Measurements from ENCODE around the gene KCNG2.

Gene KCNG2

DNA sequence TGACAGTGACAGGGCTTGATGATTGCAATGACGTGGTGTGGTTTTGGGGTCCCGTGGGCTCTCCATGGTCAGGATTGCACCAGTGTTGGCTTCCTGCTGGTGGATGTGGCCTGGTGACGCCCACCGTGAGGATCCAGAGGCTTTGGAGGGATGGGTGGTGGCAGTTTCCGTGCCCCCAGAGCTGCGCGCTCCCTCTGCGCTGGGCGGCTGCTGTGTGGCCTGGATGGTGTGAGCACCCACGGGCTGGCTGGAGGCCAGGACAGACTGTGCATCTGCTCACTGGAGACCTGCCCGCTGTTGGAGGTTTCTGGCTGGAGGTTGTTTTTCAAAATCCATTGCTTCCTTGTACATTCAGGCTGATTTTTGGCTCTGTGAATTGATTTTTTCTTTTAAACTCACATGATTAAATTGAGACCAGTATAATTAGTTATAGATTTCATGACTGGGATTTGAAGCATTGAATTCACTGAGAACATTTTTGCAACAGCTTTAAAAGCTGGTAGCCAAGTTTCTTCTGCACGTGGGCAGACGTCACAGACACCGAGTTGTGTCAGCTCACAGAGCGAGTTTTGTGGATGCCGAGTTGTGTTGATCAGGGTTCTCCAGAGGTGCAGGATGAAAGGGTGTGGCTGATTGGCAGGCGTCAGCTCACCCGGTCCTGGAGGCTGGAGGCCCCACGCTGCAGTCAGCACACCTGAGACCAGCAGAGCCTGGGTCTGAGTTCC, 72.7 kb downstream of the KCNG2 start:
- Histone ChIP-seq H3K27ac (ENCODE audit: low read depth, low read length) (no peak overlapping the region), H3K27me3 (ENCODE audit: control insufficient read depth, insufficient read depth, low read length) (no peaks in the 10 kb centered on the region; the same call in 1 of the 2 replicates), H3K4me3 (ENCODE audit: low read depth, low read length) (no peak overlapping the region)

DNA sequence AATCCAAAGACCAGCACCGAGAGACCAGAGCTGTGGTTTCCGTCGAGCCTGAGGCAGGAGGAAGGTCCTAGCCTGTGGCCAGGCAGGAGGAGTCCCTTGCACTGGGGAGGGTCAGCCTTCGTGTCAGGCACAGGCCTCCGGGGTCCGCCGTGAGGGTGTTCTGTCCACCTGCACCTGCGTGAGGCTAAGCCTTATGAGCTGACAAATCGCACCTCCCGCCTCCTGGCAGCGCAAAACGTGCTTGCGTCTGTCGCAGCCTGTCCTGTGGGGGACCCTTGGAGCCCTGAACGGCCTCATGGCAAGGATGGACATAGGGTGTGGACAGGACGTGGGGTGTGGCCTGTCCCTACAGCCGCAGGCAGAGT, 73.3 kb downstream of the KCNG2 start:
- H3K9me3 ChIP-seq (ENCODE audit: control insufficient read depth, insufficient read depth, low read depth, low read length): no peaks in the 10 kb centered on the region
- no peak overlapping the region for H3K9ac ChIP-seq (ENCODE audit: low read length)
- no peak overlapping the region for H3K27ac ChIP-seq (ENCODE audit: low read depth, low read length)
- H3K4me3 ChIP-seq (ENCODE audit: low read depth, low read length): no peak overlapping the region
- H3K36me3 ChIP-seq (ENCODE audit: control insufficient read depth, insufficient read depth, low read length): no peaks in the 10 kb centered on the region
- no peaks in the 10 kb centered on the region for H3K4me1 ChIP-seq (ENCODE audit: control insufficient read depth, insufficient read depth, low read length)
- H3K27me3 ChIP-seq (ENCODE audit: control insufficient read depth, insufficient read depth, low read length): no peaks in the 10 kb centered on the region; the same call in 1 of the 2 replicates

More for the DNA sequence above, 72.7 kb downstream of the KCNG2 start:
- no peaks in the 10 kb centered on the region for H3K9me3 ChIP-seq (ENCODE audit: control insufficient read depth, insufficient read depth, low read depth, low read length)
- no peak overlapping the region for H3K9ac ChIP-seq (ENCODE audit: low read length)
- no peaks in the 10 kb centered on the region for H3K4me1 ChIP-seq (ENCODE audit: control insufficient read depth, insufficient read depth, low read length)
- no peaks in the 10 kb centered on the region for H3K36me3 ChIP-seq (ENCODE audit: control insufficient read depth, insufficient read depth, low read length)

DNA sequence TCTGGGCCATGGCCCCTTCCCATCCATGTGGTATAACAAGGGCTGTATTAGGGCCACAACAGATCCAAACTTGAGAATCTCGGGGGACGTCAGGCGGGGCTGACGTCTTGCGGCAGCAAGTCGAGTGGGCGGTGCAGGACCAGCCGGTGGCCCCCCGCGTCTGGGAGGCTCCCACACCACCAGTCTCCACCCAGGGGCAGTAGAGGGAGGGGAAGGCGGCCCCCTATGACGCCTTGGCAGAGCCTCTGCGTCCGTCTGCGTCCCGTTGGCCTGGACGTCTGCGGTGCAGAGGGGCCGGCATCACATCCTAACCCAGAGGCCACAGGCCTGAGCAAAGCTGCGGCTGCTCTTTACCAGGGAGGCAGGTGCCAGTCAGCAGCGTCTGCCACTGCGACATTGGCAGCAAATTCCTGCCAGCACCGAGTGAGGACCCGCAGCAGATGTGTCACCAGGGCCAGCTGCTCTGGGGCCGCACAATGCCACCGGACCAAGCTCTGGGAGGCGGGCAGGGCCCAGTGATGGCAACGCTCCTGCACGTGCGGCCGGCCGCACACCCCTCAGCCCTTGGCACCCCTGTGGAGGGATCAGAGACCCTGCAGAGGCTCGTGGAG, 73.8 kb downstream of the KCNG2 start:
- H3K36me3 ChIP-seq (ENCODE audit: control insufficient read depth, insufficient read depth, low read length): no peaks in the 10 kb centered on the region
- H3K27ac ChIP-seq (ENCODE audit: low read depth, low read length): no peak overlapping the region
- no peaks in the 10 kb centered on the region for H3K4me1 ChIP-seq (ENCODE audit: control insufficient read depth, insufficient read depth, low read length)
- H3K4me3 ChIP-seq (ENCODE audit: low read depth, low read length): no peak overlapping the region
- H3K9me3 ChIP-seq (ENCODE audit: control insufficient read depth, insufficient read depth, low read depth, low read length): no peaks in the 10 kb centered on the region
- no peak overlapping the region for H3K9ac ChIP-seq (ENCODE audit: low read length)
- no peaks in the 10 kb centered on the region; the same call in 1 of the 2 replicates for H3K27me3 ChIP-seq (ENCODE audit: control insufficient read depth, insufficient read depth, low read length)

DNA sequence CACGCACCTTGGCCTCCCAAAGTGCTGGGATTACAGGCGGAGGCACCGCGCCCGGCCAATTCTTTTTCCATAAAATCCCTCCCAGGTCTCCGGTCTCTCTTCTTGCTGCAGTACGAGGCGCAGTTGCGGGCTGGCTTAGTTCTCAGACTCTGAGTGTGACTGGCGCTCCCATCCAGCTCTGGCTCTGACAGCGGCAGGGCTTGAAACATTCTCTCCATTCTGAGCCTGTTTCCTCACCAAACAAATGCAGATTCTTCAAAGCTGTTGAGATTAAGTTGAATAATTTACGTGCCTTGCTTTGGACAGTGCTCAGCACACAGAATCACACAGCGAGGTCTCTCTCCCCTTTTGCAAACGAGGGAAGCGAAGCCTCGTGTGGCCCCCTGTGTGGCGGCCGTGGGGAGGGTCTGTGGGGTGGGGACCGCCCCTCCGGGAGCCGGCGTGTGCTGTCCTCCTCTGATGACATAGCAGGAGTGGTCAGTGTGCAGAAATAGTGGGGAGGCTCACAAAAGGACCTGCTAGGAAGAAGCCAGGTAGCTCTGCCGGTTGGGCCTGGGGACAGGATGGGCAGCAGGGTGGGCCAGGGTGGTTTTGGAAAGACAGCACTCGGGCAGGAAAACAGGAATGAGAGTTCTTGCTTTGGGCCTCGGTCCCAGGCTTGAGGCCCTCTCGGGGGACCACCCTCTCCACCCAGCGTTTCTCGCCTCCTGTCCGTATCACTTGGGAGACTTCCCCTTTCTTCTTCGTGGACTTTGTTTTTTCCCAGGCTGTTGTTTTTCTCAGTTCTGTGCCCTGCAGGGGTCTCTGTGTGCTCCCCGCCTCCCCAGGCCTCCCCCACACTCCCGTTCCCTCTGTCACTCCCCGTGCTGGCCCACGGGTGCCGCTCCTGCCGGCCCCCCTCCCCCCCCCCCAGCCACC, 75.0 kb downstream of the KCNG2 start:
- H3K9me3 ChIP-seq (ENCODE audit: control insufficient read depth, insufficient read depth, low read depth, low read length): no peaks in the 10 kb centered on the region
- no peaks in the 10 kb centered on the region for H3K4me1 ChIP-seq (ENCODE audit: control insufficient read depth, insufficient read depth, low read length)
- H3K36me3 ChIP-seq (ENCODE audit: control insufficient read depth, insufficient read depth, low read length): no peaks in the 10 kb centered on the region
- no peak overlapping the region for H3K4me3 ChIP-seq (ENCODE audit: low read depth, low read length)
- no peak overlapping the region for H3K9ac ChIP-seq (ENCODE audit: low read length)
- no peaks in the 10 kb centered on the region; the same call in 1 of the 2 replicates for H3K27me3 ChIP-seq (ENCODE audit: control insufficient read depth, insufficient read depth, low read length)
- H3K27ac ChIP-seq (ENCODE audit: low read depth, low read length): no peak overlapping the region

DNA sequence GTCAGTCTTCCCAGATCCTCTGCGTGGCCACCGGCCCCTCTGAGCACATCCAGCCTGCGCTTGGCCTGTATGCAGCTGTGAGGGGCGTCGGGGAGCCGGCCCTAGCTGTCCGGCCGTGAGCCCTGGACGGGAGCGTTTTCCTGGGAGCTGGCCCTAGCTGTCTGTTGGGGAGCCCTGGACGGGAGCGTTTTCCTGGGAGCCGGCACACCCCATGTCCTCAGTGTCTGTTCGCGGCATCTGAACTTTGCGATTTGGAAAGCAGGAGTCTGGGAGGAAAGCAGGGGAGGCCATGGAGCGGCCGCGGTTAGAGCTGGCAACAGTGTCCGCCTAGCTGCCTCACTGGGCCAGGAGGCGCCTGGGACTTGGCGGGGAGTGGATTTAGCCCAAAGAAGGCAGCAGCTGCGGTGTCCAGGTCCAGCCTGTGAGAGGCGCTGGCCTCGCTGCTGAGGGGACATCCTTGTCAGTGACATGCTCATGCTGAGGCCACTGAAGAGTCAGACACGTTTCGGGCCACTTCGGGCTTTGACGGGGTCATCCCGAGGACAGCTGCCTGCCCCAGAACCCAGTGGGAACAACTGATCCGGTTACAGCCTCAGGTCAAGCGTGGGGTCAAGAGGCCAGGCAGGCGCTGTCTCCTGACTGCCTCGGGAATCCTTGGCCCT, 75.8 kb downstream of the KCNG2 start:
- Histone ChIP-seq H3K36me3 (ENCODE audit: control insufficient read depth, insufficient read depth, low read length) (no peaks in the 10 kb centered on the region), H3K4me3 (ENCODE audit: low read depth, low read length) (no peak overlapping the region), H3K27me3 (ENCODE audit: control insufficient read depth, insufficient read depth, low read length) (no peaks in the 10 kb centered on the region; the same call in 1 of the 2 replicates), H3K9ac (ENCODE audit: low read length) (no peak overlapping the region), H3K27ac (ENCODE audit: low read depth, low read length) (no peak overlapping the region), H3K4me1 (ENCODE audit: control insufficient read depth, insufficient read depth, low read length) (no peaks in the 10 kb centered on the region), H3K9me3 (ENCODE audit: control insufficient read depth, insufficient read depth, low read depth, low read length) (no peaks in the 10 kb centered on the region)

DNA sequence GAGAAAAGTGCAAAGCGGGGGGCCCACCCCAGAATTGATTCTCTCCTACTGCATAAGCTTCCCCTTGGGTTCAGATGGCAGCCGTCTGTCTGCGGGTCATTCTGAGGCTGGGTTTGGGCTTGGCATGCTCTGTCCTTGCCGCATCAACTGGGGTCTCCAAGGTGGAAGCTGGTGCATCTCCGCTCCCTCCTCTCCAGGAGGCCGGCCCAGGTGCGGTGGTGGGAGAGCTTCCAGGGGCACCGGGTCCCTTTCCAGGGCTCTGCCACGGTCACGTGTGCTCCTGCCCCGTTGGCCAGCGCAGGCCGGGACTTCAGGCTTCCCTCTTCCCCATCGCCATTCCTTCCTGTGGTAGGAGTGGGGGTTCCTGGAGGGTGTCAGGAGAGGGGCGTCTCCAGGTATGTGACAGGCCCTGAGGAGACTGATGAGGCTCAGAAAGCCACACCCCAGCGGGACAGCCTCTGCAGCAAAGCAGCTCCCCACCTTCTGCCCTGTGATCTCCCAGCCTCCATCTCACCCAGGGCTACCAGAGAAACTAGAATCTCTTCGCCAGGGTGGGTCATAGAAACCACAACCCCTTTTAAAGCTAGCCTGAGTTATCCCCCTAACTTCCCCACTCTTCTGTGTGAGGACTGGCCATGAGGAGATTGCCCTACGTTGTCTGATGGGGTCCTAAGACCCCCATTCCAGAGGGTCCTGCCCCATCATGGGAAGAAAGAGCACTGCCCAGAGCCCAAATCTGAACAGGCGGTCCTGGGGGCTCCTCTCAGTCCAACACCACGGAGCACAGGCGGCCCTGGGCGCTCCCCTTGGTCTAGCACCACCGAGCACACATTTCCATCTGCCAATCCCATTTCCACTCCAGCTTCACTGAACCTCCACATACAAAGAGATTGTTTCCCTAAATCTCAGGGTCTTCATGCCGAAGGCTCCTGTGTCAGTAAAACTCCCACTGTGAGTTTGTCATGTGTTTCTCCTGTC, 77.1 kb downstream of the KCNG2 start:
- Histone ChIP-seq H3K27ac (ENCODE audit: low read depth, low read length) (no peak overlapping the region), H3K9ac (ENCODE audit: low read length) (no peak overlapping the region), H3K4me1 (ENCODE audit: control insufficient read depth, insufficient read depth, low read length) (no peaks in the 10 kb centered on the region), H3K36me3 (ENCODE audit: control insufficient read depth, insufficient read depth, low read length) (no peaks in the 10 kb centered on the region), H3K9me3 (ENCODE audit: control insufficient read depth, insufficient read depth, low read depth, low read length) (no peaks in the 10 kb centered on the region), H3K27me3 (ENCODE audit: control insufficient read depth, insufficient read depth, low read length) (no peaks in the 10 kb centered on the region; the same call in 1 of the 2 replicates), H3K4me3 (ENCODE audit: low read depth, low read length) (no peak overlapping the region)

DNA sequence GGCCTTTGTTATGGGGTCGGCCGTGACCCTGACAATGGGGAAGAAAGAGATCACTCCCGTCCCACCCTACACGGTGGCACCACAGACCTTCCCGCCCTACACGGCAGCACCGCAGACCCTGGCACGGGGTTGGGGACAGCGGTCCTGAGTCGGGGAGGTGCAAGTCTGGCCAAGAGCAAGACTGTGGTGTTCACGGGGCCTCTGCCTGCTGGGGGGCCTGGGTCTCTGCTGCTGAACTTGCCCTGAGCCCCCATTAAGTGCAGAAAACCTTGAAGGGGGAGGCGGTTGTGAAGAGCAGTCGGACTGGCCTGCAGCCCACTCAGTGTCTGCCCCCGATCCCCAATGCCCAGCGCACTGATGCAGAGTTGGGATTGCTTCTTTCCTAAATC, 77.8 kb downstream of the KCNG2 start:
- H3K4me3 ChIP-seq (ENCODE audit: low read depth, low read length): no peak overlapping the region
- no peaks in the 10 kb centered on the region for H3K36me3 ChIP-seq (ENCODE audit: control insufficient read depth, insufficient read depth, low read length)
- H3K27me3 ChIP-seq (ENCODE audit: control insufficient read depth, insufficient read depth, low read length): no peaks in the 10 kb centered on the region; the same call in 1 of the 2 replicates
- H3K4me1 ChIP-seq (ENCODE audit: control insufficient read depth, insufficient read depth, low read length): no peaks in the 10 kb centered on the region
- H3K27ac ChIP-seq (ENCODE audit: low read depth, low read length): no peak overlapping the region
- no peaks in the 10 kb centered on the region for H3K9me3 ChIP-seq (ENCODE audit: control insufficient read depth, insufficient read depth, low read depth, low read length)
- H3K9ac ChIP-seq (ENCODE audit: low read length): no peak overlapping the region

DNA sequence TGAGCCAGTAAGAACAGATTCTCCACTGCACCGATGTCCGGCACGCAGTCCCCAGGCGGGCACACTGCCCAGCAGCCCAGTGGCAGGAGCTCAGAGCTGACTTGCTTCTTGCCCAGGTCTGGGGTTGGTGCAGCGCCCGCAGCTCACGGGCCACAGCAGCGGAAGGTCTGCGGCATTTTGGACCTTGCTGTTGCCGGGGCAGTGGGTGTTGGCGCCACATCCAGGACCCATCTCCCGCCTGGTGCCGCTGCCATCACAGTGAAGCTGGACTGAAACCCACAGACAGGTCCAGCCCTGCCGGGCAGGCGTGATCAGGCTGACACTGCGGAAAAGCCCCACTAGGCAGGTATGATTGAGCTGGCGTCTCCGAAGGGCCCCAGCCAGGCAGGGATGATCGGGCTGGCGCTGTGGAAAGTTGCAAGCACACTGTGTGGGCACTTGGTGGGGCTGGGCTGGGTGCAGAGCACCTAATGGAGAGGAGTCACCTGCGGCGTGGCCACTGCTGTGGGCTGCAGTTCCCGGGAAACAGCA, 78.3 kb downstream of the KCNG2 start:
- Histone ChIP-seq H3K9me3 (ENCODE audit: control insufficient read depth, insufficient read depth, low read depth, low read length) (no peaks in the 10 kb centered on the region), H3K27ac (ENCODE audit: low read depth, low read length) (no peak overlapping the region), H3K4me1 (ENCODE audit: control insufficient read depth, insufficient read depth, low read length) (no peaks in the 10 kb centered on the region), H3K9ac (ENCODE audit: low read length) (no peak overlapping the region), H3K4me3 (ENCODE audit: low read depth, low read length) (no peak overlapping the region), H3K36me3 (ENCODE audit: control insufficient read depth, insufficient read depth, low read length) (no peaks in the 10 kb centered on the region), H3K27me3 (ENCODE audit: control insufficient read depth, insufficient read depth, low read length) (no peaks in the 10 kb centered on the region; the same call in 1 of the 2 replicates)

DNA sequence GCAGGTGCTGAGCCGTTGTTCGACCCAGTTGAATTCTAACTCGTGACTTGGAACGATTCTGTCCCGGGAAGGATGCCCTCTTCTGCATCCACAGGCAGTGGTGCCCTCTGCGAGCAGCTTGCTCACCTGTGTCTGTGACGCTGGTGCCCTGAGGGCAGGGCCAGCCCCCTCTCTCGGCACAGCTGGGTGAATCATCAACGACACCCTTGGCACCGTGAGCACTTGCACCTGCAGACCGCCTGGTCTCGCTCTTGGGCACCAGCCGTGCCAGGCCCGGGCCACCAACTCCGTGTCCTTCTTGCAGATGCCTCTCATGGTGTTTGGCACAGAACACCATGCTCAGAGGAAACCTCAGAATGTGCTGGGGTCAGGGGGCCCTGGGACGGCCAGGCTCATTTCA, 78.8 kb downstream of the KCNG2 start:
- Histone ChIP-seq H3K4me1 (ENCODE audit: control insufficient read depth, insufficient read depth, low read length) (no peaks in the 10 kb centered on the region), H3K36me3 (ENCODE audit: control insufficient read depth, insufficient read depth, low read length) (no peaks in the 10 kb centered on the region), H3K9me3 (ENCODE audit: control insufficient read depth, insufficient read depth, low read depth, low read length) (no peaks in the 10 kb centered on the region), H3K27ac (ENCODE audit: low read depth, low read length) (no peak overlapping the region), H3K9ac (ENCODE audit: low read length) (no peak overlapping the region), H3K4me3 (ENCODE audit: low read depth, low read length) (no peak overlapping the region), H3K27me3 (ENCODE audit: control insufficient read depth, insufficient read depth, low read length) (no peaks in the 10 kb centered on the region; the same call in 1 of the 2 replicates)
